ELR (cell line): ENCODE measurements around the gene SYCP3.
A peak's percentile ranks its signal among the peaks of the same experiment; 100 is the strongest.
"Not testable (repeated sequence)": the region's sequence is repeated elsewhere in the genome, so short reads cannot be mapped to it uniquely, and the experiment has no call there.

Experiments used
- DNase-seq: peaks from one replicate; pipeline ENCODE4 v3.0.0-alpha.2; 2015; ENCODE audit warnings: low read depth

Gene SYCP3

GRCh38 chr12:101713059-101713682 lies 26.1 kb downstream of the SYCP3 start:
- no peak for DNase-seq

GRCh38 chr12:101710288-101710687 lies 29.0 kb downstream of the SYCP3 start:
- no peak for DNase-seq

- peak; percentile 31 for DNase-seq
Measured at GRCh38 chr12:101707131-101707782, 32.0 kb downstream of the SYCP3 start.

GRCh38 chr12:101706403-101706802 lies 32.9 kb downstream of the SYCP3 start:
- DNase-seq, result no peak

- DNase-seq, result no peak
Measured at GRCh38 chr12:101703487-101703886, 35.8 kb downstream of the SYCP3 start.

GRCh38 chr12:101700299-101700820 lies 38.9 kb downstream of the SYCP3 start:
- no peak for DNase-seq

GRCh38 chr12:101698800-101699347 lies 40.4 kb downstream of the SYCP3 start:
- DNase-seq, result peak; percentile 42

GRCh38 chr12:101697930-101698799 lies 41.1 kb downstream of the SYCP3 start:
- peak; percentile 52 for DNase-seq

GRCh38 chr12:101697197-101697929 lies 41.9 kb downstream of the SYCP3 start, which contains the start of gene CHPT1:
CHPT1 (plus strand) TSS chr12:101697640; CDS start chr12:101697862, 222 bp downstream.
- DNase-seq, result peak; percentile 73

- DNase-seq, result no peak
Measured at GRCh38 chr12:101696251-101697196, 42.7 kb downstream of the SYCP3 start.

- DNase-seq, result peak; percentile 78
Measured at GRCh38 chr12:101695706-101696105, 43.6 kb downstream of the SYCP3 start.

GRCh38 chr12:101694986-101695385 lies 44.3 kb downstream of the SYCP3 start:
- DNase-seq, result no peak

- DNase-seq, result peak; percentile 34
Measured at GRCh38 chr12:101694297-101694848, 44.9 kb downstream of the SYCP3 start.

- DNase-seq, result no peak
Measured at GRCh38 chr12:101691503-101692096, 47.7 kb downstream of the SYCP3 start.

- no peak for DNase-seq
Measured at GRCh38 chr12:101690544-101691098, 48.6 kb downstream of the SYCP3 start.

- no peak for DNase-seq
Measured at GRCh38 chr12:101686176-101686575, 53.1 kb downstream of the SYCP3 start.

GRCh38 chr12:101685092-101685491 lies 54.2 kb downstream of the SYCP3 start:
- DNase-seq, result no peak

GRCh38 chr12:101681627-101682026 lies 57.6 kb downstream of the SYCP3 start:
- not testable (repeated sequence) for DNase-seq

GRCh38 chr12:101680647-101681046 lies 58.6 kb downstream of the SYCP3 start:
- DNase-seq, result no peak
